Endodermal cell (in vitro differentiated cells): ENCODE results near the gene SLC14A1. TPM values are rescaled to one million over a fixed set of nuclear protein-coding genes. Genes with fewer than 3 reads are reported as not detected.

Source experiments
- DNase-seq: peaks from one replicate; pipeline ENCODE4 v3.0.0-alpha.2; 2017
- H3K27ac ChIP-seq: 2 replicates; pipeline ENCODE4 v1.5.1; 2013; ENCODE audit warnings: mild to moderate bottlenecking, low read depth, low read length, moderate library complexity
- H3K27me3 ChIP-seq: 2 replicates; pipeline ENCODE4 v1.6.1; 2013; ENCODE audit warnings: mild to moderate bottlenecking, low read length, moderate library complexity; ENCODE audit not compliant: insufficient read depth, control insufficient read depth, poor library complexity, severe bottlenecking
- H3K36me3 ChIP-seq: 2 replicates; pipeline ENCODE4 v1.7.0; 2013; ENCODE audit warnings: mild to moderate bottlenecking, low read length, moderate library complexity; ENCODE audit not compliant: control insufficient read depth, insufficient read depth
- H3K4me1 ChIP-seq: one replicate; pipeline ENCODE4 v1.7.0; 2013; ENCODE audit warnings: low read length; ENCODE audit not compliant: control insufficient read depth, insufficient read depth
- H3K4me3 ChIP-seq: 2 replicates; pipeline ENCODE4 v1.5.1; 2013; ENCODE audit warnings: mild to moderate bottlenecking, low read length, moderate library complexity
- H3K9ac ChIP-seq: 2 replicates; pipeline ENCODE4 v1.6.1; 2013; ENCODE audit warnings: mild to moderate bottlenecking, low read length, moderate library complexity; ENCODE audit not compliant: poor library complexity, severe bottlenecking; ENCODE audit errors: extremely low read depth
- H3K9me3 ChIP-seq: 2 replicates; pipeline ENCODE4 v1.6.1; 2013; ENCODE audit warnings: mild to moderate bottlenecking, low read length, moderate library complexity; ENCODE audit not compliant: control insufficient read depth
- H3K27ac Mint-ChIP-seq: 2 replicates; pipeline ENCODE4 v1.8.0; 2020; ENCODE audit warnings: mixed read lengths
- H3K27me3 Mint-ChIP-seq: 2 replicates; pipeline ENCODE4 v1.8.0; 2021; ENCODE audit warnings: mild to moderate bottlenecking, mixed read lengths; ENCODE audit not compliant: insufficient read depth
- H3K36me3 Mint-ChIP-seq: 2 replicates; pipeline ENCODE4 v1.8.0; 2020; ENCODE audit warnings: low read depth, mixed read lengths
- H3K4me1 Mint-ChIP-seq: 2 replicates; pipeline ENCODE4 v1.8.0; 2020; ENCODE audit warnings: mixed read lengths
- H3K4me3 Mint-ChIP-seq: 2 replicates; pipeline ENCODE4 v1.8.0; 2020; ENCODE audit warnings: mild to moderate bottlenecking, moderate library complexity, mixed read lengths
- H3K9me3 Mint-ChIP-seq: 2 replicates; pipeline ENCODE4 v1.8.0; 2020; ENCODE audit warnings: mild to moderate bottlenecking, mixed read lengths
- WGBS, 2 experiments: methylation state at CpG; one replicate each; pipeline versions ENCODE4 v1.1.5 to v1.1.7; 2013; ENCODE audit warnings: missing lambda C conversion rate in 2 of 2, mixed read lengths in 1 of 2; ENCODE audit not compliant: insufficient coverage in 1 of 2, insufficient read length in 1 of 2; 5-methylcytosine and 5-hydroxymethylcytosine counted together
- total RNA-seq, 2 donors: library from RNA; stranded (reverse); fragmentation: NEBNext Ultra II Directional in 1 of 2; extraction: Animal tissue kit (Norgen Biotek cat#: 25700) in 1 of 2; gene quantifications; 2 replicates in 1 of 2; 3 replicates in 1 of 2; pipeline ENCODE4 v1.2.1, GENCODE V29; 2021
- TF ChIP-seq, protein P1 (sequence below): fragments of 200-600 bp; sonication (generic); conservative IDR thresholded peaks from 2 replicates; pipeline ENCODE4 v1.5.0; 2021; ENCODE audit warnings: antibody characterized with exemption, mild to moderate bottlenecking

The SLC14A1 gene
- total RNA-seq, 2 donors from 2014 or later: not detected

DNA sequence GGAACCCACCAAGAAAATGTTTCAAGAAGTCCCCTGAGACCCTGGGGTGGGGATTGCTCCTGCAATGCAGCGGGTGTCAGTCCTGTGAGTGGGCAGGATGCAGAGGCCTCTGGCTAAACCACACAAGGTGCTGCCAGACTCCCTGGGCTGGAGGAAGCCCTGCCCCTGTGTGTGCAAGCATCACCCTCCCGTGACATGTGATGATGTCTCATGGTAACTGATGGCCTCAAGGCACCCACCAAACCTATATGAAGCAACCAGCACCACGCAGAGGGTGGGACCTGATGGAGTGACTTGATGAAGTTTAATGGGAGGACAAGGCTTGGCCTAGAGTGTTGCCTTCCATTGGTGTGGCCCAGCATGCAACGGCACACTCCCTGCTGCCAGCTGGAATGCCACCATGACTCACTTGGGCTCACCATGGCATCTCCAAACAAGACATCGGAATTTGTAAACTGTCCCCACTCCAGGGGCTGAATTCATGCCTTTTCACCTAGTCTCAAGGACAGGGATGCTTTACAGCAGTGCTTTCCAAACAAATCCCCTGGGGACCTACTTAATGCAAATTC lies 8.7 kb upstream of the SLC14A1 start:
- Mint-ChIP-seq H3K36me3 (no peaks in the 10 kb centered on the region), H3K9me3 (peaks cover 5% of the 10 kb centered on the region), H3K27me3 (peaks cover 7% of the 10 kb centered on the region), H3K4me3 (no peak overlapping the region), H3K27ac (no peak overlapping the region), H3K4me1 (no peaks in the 10 kb centered on the region)
- H3K4me3 ChIP-seq: no peak overlapping the region
- peak; percentile 44 for DNase-seq
- H3K27me3 ChIP-seq: no peaks in the 10 kb centered on the region
- TF ChIP-seq, protein P1, sequence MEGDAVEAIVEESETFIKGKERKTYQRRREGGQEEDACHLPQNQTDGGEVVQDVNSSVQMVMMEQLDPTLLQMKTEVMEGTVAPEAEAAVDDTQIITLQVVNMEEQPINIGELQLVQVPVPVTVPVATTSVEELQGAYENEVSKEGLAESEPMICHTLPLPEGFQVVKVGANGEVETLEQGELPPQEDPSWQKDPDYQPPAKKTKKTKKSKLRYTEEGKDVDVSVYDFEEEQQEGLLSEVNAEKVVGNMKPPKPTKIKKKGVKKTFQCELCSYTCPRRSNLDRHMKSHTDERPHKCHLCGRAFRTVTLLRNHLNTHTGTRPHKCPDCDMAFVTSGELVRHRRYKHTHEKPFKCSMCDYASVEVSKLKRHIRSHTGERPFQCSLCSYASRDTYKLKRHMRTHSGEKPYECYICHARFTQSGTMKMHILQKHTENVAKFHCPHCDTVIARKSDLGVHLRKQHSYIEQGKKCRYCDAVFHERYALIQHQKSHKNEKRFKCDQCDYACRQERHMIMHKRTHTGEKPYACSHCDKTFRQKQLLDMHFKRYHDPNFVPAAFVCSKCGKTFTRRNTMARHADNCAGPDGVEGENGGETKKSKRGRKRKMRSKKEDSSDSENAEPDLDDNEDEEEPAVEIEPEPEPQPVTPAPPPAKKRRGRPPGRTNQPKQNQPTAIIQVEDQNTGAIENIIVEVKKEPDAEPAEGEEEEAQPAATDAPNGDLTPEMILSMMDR: no peak
- H3K9ac ChIP-seq: no peak overlapping the region
- no peaks in the 10 kb centered on the region for H3K9me3 ChIP-seq
- H3K36me3 ChIP-seq: no peaks in the 10 kb centered on the region
- H3K4me1 ChIP-seq: no peaks in the 10 kb centered on the region
- WGBS, 2 experiments: 50 to 75% methylated on average over 3 to 5 of the region's 5 CpGs
- H3K27ac ChIP-seq: no peak overlapping the region

DNA sequence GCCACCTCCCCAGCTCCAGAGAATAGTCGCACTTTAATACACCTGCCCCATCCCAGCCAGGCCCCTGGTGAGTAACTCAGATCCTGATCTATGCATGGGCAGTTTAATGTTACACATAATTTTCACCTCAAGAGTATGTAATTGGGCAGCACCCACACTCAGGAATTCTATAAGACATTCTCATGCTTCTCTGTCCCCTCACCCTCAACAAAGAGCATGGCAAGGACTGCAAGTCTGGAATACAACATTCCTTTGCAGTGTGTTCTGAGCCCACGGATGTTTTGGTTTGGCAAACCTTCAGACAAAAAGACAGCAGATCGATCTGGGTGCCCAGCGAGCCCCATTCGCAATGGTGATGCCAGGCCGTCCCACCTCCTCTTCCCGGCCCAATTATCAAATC lies 4.9 kb upstream of the SLC14A1 start:
- H3K4me1 ChIP-seq: no peaks in the 10 kb centered on the region
- no peaks in the 10 kb centered on the region for H3K4me1 Mint-ChIP-seq
- DNase-seq: no peak
- H3K27me3 Mint-ChIP-seq: peaks cover 12% of the 10 kb centered on the region
- H3K27ac ChIP-seq: no peak overlapping the region
- 95 to 96% methylated on average over 7 of the region's 7 CpGs for WGBS, 2 experiments
- no peaks in the 10 kb centered on the region for H3K36me3 Mint-ChIP-seq
- no peaks in the 10 kb centered on the region for H3K36me3 ChIP-seq
- no peaks in the 10 kb centered on the region for H3K9me3 Mint-ChIP-seq
- no peak overlapping the region for H3K9ac ChIP-seq
- TF ChIP-seq, protein P1: no peak
- H3K9me3 ChIP-seq: no peaks in the 10 kb centered on the region
- no peak overlapping the region for H3K4me3 ChIP-seq
- H3K27me3 ChIP-seq: peaks cover 14% of the 10 kb centered on the region
- no peak overlapping the region for H3K27ac Mint-ChIP-seq
- no peak overlapping the region for H3K4me3 Mint-ChIP-seq

DNA sequence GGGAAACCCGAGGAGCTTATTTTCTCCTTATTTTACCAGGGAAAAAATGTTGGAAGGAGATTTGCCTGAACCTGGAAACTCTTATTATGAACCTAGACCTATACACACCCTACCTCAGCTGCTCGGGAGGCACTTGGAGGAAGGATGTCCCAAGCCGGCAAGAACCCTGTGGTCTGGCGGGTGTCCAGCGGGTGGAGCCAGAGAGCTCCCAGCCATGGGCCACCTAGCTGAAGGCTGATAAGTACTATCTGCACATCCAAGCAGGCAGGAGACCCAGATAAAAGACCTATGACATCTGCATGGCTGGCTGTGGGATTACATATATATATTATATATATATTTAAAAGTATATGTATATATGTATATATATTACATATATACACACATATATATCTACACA lies 1.1 kb upstream of the SLC14A1 start:
- H3K4me3 Mint-ChIP-seq: no peak overlapping the region

More for the DNA sequence above, 1.1 kb upstream of the SLC14A1 start:
- no peaks in the 10 kb centered on the region for H3K36me3 ChIP-seq
- 15% methylated on average over 5 of the region's 5 CpGs; no CpG with 5 or more reads in 1 of the 2 experiments for WGBS, 2 experiments
- DNase-seq: peak; percentile 97
- H3K27ac ChIP-seq: no peak overlapping the region
- H3K27ac Mint-ChIP-seq: no peak overlapping the region
- H3K27me3 ChIP-seq: peaks cover 14% of the 10 kb centered on the region
- no peaks in the 10 kb centered on the region for H3K36me3 Mint-ChIP-seq
- H3K9ac ChIP-seq: no peak overlapping the region
- no peaks in the 10 kb centered on the region for H3K9me3 ChIP-seq
- no peaks in the 10 kb centered on the region for H3K9me3 Mint-ChIP-seq
- TF ChIP-seq, protein P1: peak; percentile 92
- H3K27me3 Mint-ChIP-seq: peaks cover 14% of the 10 kb centered on the region
- no peaks in the 10 kb centered on the region for H3K4me1 ChIP-seq
- H3K4me3 ChIP-seq: no peak overlapping the region
- no peaks in the 10 kb centered on the region for H3K4me1 Mint-ChIP-seq
